ENCODE results near the gene CPXM2. TPM values are rescaled to one million over a fixed set of nuclear protein-coding genes. Genes with fewer than 3 reads are reported as not detected.

CPXM2 gene
- total RNA-seq, 1 donor from 2014 or later: 0.33 TPM

DNA sequence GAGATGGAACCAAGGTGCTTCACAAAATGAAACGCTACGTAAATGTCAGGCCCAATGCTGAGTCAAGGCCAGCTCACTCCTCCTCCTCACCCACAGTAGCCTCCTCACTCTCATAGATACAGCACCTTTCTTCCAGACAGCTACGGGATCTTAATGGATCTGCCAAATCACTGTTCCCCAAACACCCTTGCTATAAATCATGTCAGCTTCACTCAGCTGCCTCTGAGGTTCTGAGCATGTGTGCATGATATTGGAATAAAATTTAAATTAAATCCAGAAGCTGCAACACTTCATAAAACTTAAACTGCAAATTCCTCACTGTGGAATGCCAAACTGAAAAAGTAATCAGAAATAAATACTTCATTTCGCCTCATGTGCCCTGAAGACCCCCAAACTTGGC is 14.7 kb upstream of the CPXM2 start:
- Mint-ChIP-seq H3K27ac (ENCODE audit: unreplicated experiment) (no peak overlapping the region), H3K36me3 (ENCODE audit: low read depth, unreplicated experiment) (peaks cover 3% of the 10 kb centered on the region), H3K4me1 (ENCODE audit: unreplicated experiment) (peaks cover 16% of the 10 kb centered on the region), H3K9me3 (ENCODE audit: unreplicated experiment) (no peaks in the 10 kb centered on the region), H3K4me3 (ENCODE audit: unreplicated experiment) (no peak overlapping the region), H3K27me3 (ENCODE audit: unreplicated experiment) (peaks cover 6% of the 10 kb centered on the region)
- no peak for DNase-seq (ENCODE audit: low spot score)
- TF ChIP-seq, protein P1, sequence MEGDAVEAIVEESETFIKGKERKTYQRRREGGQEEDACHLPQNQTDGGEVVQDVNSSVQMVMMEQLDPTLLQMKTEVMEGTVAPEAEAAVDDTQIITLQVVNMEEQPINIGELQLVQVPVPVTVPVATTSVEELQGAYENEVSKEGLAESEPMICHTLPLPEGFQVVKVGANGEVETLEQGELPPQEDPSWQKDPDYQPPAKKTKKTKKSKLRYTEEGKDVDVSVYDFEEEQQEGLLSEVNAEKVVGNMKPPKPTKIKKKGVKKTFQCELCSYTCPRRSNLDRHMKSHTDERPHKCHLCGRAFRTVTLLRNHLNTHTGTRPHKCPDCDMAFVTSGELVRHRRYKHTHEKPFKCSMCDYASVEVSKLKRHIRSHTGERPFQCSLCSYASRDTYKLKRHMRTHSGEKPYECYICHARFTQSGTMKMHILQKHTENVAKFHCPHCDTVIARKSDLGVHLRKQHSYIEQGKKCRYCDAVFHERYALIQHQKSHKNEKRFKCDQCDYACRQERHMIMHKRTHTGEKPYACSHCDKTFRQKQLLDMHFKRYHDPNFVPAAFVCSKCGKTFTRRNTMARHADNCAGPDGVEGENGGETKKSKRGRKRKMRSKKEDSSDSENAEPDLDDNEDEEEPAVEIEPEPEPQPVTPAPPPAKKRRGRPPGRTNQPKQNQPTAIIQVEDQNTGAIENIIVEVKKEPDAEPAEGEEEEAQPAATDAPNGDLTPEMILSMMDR (IDR thresholded peaks at IDR 0.05; ENCODE audit: unreplicated experiment): no peak

DNA sequence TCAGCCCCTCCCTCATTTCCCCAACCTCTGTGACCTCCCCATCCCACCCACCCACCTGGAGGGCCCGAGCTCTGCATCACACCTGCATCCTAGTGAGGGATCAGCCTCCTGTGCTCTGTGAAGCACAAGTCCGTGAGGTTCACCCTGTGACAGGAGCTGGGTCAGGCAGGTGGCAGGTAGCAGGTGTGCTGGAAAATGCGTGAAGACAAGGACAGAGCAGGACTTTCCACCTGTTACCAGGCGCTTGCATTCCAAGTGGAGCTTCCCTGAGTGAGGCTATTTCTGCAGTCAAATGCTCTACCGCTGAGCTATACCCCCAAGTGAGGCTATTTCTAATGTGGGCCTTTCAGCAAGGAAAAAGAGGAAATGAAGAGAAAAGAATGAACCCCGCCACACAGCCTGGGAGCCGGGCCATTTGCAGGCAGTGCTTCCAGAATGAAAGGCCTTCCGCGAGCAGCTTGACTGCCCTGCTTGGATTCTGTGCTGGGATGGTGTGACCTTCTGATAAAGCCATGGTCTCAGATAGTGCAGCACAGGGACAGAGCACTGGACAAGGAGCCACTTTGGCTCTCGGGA is 13.3 kb upstream of the CPXM2 start:
- Mint-ChIP-seq H3K4me3 (ENCODE audit: unreplicated experiment) (no peak overlapping the region), H3K9me3 (ENCODE audit: unreplicated experiment) (no peaks in the 10 kb centered on the region), H3K4me1 (ENCODE audit: unreplicated experiment) (peaks cover 16% of the 10 kb centered on the region), H3K36me3 (ENCODE audit: low read depth, unreplicated experiment) (no peaks in the 10 kb centered on the region), H3K27ac (ENCODE audit: unreplicated experiment) (no peak overlapping the region), H3K27me3 (ENCODE audit: unreplicated experiment) (peaks cover 3% of the 10 kb centered on the region)
- TF ChIP-seq, protein P1 (IDR thresholded peaks at IDR 0.05; ENCODE audit: unreplicated experiment): no peak
- no peak for DNase-seq (ENCODE audit: low spot score)

DNA sequence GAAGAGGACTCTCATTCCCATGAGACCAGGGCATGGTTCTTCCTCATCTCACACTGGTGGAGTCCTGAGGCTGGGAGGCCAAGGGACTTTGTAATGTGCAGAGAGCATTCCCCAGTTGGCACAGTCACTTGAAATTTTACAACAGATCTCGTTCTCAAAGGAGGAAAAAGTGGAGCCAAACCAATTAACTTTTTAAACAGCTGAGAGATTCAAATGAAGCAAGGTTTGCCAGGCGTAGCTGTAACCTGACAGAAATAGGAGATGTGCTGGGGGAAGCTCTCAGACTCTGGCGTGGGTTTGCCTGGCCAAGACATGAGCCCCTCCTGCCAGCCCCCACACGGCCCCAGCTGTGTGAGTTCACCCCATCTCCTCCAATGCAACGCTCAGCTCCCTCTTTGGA is 12.0 kb upstream of the CPXM2 start:
- H3K4me1 Mint-ChIP-seq (ENCODE audit: unreplicated experiment): peaks cover 16% of the 10 kb centered on the region
- H3K36me3 Mint-ChIP-seq (ENCODE audit: low read depth, unreplicated experiment): no peaks in the 10 kb centered on the region
- H3K27me3 Mint-ChIP-seq (ENCODE audit: unreplicated experiment): peaks cover 4% of the 10 kb centered on the region

DNA sequence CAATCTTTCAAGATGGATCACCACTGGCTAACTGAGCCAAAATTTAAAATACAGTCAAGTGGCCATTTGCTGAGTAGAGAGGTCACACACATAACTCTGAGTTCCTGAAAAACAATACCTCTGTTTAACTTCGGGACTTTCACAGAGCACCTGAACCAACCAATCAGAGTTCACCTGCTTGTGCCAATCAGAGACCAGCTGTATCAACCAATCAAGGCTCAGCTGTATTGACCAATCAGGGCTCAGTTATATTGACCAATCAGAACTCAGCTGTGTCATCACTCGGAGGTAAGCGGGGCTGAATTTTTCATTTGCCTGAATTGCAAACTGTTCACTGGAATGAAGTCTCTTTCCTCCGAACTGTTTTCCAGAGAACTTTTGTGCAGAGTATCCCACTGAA is 10.0 kb upstream of the CPXM2 start:
- H3K4me1 Mint-ChIP-seq (ENCODE audit: unreplicated experiment): peaks cover 4% of the 10 kb centered on the region
- H3K27me3 Mint-ChIP-seq (ENCODE audit: unreplicated experiment): peaks cover 4% of the 10 kb centered on the region
- DNase-seq (ENCODE audit: low spot score): no peak
- no peak overlapping the region for H3K27ac Mint-ChIP-seq (ENCODE audit: unreplicated experiment)
- no peaks in the 10 kb centered on the region for H3K9me3 Mint-ChIP-seq (ENCODE audit: unreplicated experiment)
- TF ChIP-seq, protein P1 (IDR thresholded peaks at IDR 0.05; ENCODE audit: unreplicated experiment): no peak
- H3K4me3 Mint-ChIP-seq (ENCODE audit: unreplicated experiment): no peak overlapping the region
- no peaks in the 10 kb centered on the region for H3K36me3 Mint-ChIP-seq (ENCODE audit: low read depth, unreplicated experiment)

More for the DNA sequence above, 12.0 kb upstream of the CPXM2 start:
- DNase-seq (ENCODE audit: low spot score): no peak
- TF ChIP-seq, protein P1 (IDR thresholded peaks at IDR 0.05; ENCODE audit: unreplicated experiment): no peak
- Mint-ChIP-seq H3K4me3 (ENCODE audit: unreplicated experiment) (no peak overlapping the region), H3K27ac (ENCODE audit: unreplicated experiment) (no peak overlapping the region), H3K9me3 (ENCODE audit: unreplicated experiment) (no peaks in the 10 kb centered on the region)

DNA sequence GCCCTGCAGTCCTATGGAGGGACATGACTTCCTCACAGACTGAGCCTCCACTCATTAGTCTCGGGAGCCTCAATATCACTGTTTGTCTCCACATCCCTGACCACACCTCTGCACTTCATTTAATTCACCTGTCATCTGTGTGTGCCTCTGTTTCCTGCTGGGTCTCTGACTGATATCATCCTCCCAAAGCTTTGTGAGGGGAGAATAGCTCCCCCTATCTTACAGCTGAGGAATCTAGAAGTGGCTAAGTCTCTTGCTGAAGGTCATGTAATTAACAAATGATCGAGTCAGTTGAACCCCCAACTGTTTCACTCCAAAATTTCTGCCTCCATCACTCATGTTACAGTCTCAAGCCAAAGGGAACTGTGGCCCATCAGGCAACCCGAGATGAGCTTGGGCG is 5.5 kb upstream of the CPXM2 start:
- no peaks in the 10 kb centered on the region for H3K9me3 Mint-ChIP-seq (ENCODE audit: unreplicated experiment)
- no peaks in the 10 kb centered on the region for H3K4me1 Mint-ChIP-seq (ENCODE audit: unreplicated experiment)
- peaks cover 11% of the 10 kb centered on the region for H3K27me3 Mint-ChIP-seq (ENCODE audit: unreplicated experiment)
- H3K27ac Mint-ChIP-seq (ENCODE audit: unreplicated experiment): no peak overlapping the region
- DNase-seq (ENCODE audit: low spot score): no peak
- H3K36me3 Mint-ChIP-seq (ENCODE audit: low read depth, unreplicated experiment): peaks cover 4% of the 10 kb centered on the region
- TF ChIP-seq, protein P1 (IDR thresholded peaks at IDR 0.05; ENCODE audit: unreplicated experiment): peak; percentile 48
- no peak overlapping the region for H3K4me3 Mint-ChIP-seq (ENCODE audit: unreplicated experiment)
